GM23248 (cell line): ENCODE data around the gene CFL2. TPM values are rescaled to one million over a fixed set of nuclear protein-coding genes. Genes with fewer than 3 reads are reported as not detected.
"Not testable (repeated sequence)": the region's sequence is repeated elsewhere in the genome, so short reads cannot be mapped to it uniquely, and the experiment has no call there.

Source experiments
- DNase-seq: peaks from one replicate; pipeline ENCODE4 v3.0.0-alpha.2; 2015
- H2AFZ ChIP-seq: fragments of 200-600 bp; sonication (generic); 2 replicates; pipeline ENCODE4 v1.6.1; 2016; ENCODE audit warnings: antibody characterized with exemption
- H3F3A ChIP-seq: fragments of 200-600 bp; sonication (generic); 2 replicates; pipeline ENCODE4 v1.6.1; 2016; ENCODE audit warnings: mild to moderate bottlenecking, antibody characterized with exemption, mixed run types; ENCODE audit not compliant: insufficient read depth
- H3K27ac ChIP-seq: fragments of 200-600 bp; sonication (generic); 2 replicates; pipeline ENCODE4 v1.5.1; 2016; ENCODE audit warnings: mild to moderate bottlenecking
- H3K27me3 ChIP-seq: fragments of 200-600 bp; sonication (generic); replicated peaks from 2 replicates; pipeline ENCODE4 v1.6.1; 2016; ENCODE audit warnings: mild to moderate bottlenecking; ENCODE audit not compliant: insufficient read depth
- H3K36me3 ChIP-seq: fragments of 200-600 bp; sonication (generic); 2 replicates; pipeline ENCODE4 v1.6.1; 2016; ENCODE audit warnings: low read depth, mild to moderate bottlenecking
- H3K4me1 ChIP-seq: fragments of 200-600 bp; sonication (generic); 2 replicates; pipeline ENCODE4 v1.6.1; 2016; ENCODE audit warnings: mild to moderate bottlenecking; ENCODE audit not compliant: insufficient read depth
- H3K4me2 ChIP-seq: fragments of 200-600 bp; sonication (generic); one replicate; pipeline ENCODE4 v1.6.1; 2016; ENCODE audit warnings: mild to moderate bottlenecking; ENCODE audit not compliant: unreplicated experiment
- H3K4me3 ChIP-seq: fragments of 200-600 bp; sonication (generic); 2 replicates; pipeline ENCODE4 v1.5.1; 2016; ENCODE audit warnings: mild to moderate bottlenecking
- H3K79me2 ChIP-seq: fragments of 200-600 bp; sonication (generic); 2 replicates; pipeline ENCODE4 v1.6.1; 2016; ENCODE audit warnings: mild to moderate bottlenecking; ENCODE audit not compliant: insufficient read depth
- H3K9ac ChIP-seq: fragments of 200-600 bp; sonication (generic); 2 replicates; pipeline ENCODE4 v1.6.1; 2016; ENCODE audit warnings: mild to moderate bottlenecking
- H3K9me2 ChIP-seq: fragments of 200-600 bp; sonication (generic); 2 replicates; pipeline ENCODE4 v1.6.1; 2016; ENCODE audit warnings: mixed run types, mild to moderate bottlenecking, moderate library complexity; ENCODE audit not compliant: insufficient read depth
- H3K9me3 ChIP-seq: fragments of 200-600 bp; sonication (generic); one replicate; pipeline ENCODE4 v1.6.1; 2017; ENCODE audit warnings: low read depth
- H4K20me1 ChIP-seq: fragments of 200-600 bp; sonication (generic); 2 replicates; pipeline ENCODE4 v1.6.0; 2016; ENCODE audit not compliant: insufficient read depth
- EZH2 ChIP-seq: fragments of 200-600 bp; sonication (generic); IDR thresholded peaks from 2 replicates; pipeline ENCODE4 v1.6.1; 2018; ENCODE audit warnings: antibody characterized with exemption, mild to moderate bottlenecking; ENCODE audit not compliant: insufficient read depth, poor library complexity, severe bottlenecking
- EZH2phosphoT487 ChIP-seq: fragments of 200-600 bp; sonication (generic); IDR thresholded peaks from 2 replicates; pipeline ENCODE4 v1.6.1; 2018; ENCODE audit warnings: antibody characterized with exemption, moderate library complexity, mild to moderate bottlenecking, low read depth; ENCODE audit not compliant: insufficient read depth
- WGBS, 2 experiments: methylation state at CpG; one replicate each; pipeline ENCODE4 v1.1.6; 2015 to 2017; ENCODE audit warnings: low lambda C conversion rate in 2 of 2, low coverage in 1 of 2; ENCODE audit errors: missing lambda C conversion rate in 2 of 2; 5-methylcytosine and 5-hydroxymethylcytosine counted together
- in situ Hi-C: fragments of 300-500 bp; cut with MboI; formaldehyde crosslinking; loops from 2 replicates; pipeline ENCODE4 v1.15.0; 2020
- polyA plus RNA-seq: library from polyadenylated mRNA; unstranded; fragments of >200 nt; fragmentation: Nextera tagmentation; extraction: Ambion mirVana; gene quantifications from 2 replicates; pipeline ENCODE4 v1.2.1, GENCODE V29; 2016
- total RNA-seq: library from RNA; depleted of rRNA; stranded (reverse); fragments of >200 nt; shearing (Covaris generic); gene quantifications from 2 replicates; pipeline ENCODE4 v1.2.3, GENCODE V29; 2014

CFL2 gene
- total and polyA plus RNA-seq, 2 experiments from 2014 or later: 103 to 183 TPM

GRCh38 chr14:34699873-34700621 lies 14.3 kb downstream of the CFL2 start:
- TF ChIP-seq EZH2 (no peak), EZH2phosphoT487 (no peak)
- peak overlapping the region; percentile 56 for H3K4me3 ChIP-seq

GRCh38 chr14:34694216-34694615 lies 20.2 kb downstream of the CFL2 start:
- H3K27ac ChIP-seq, H4K20me1 ChIP-seq, H3K27me3 ChIP-seq, H3K9ac ChIP-seq, in situ Hi-C loops, H3K36me3 ChIP-seq, H3F3A ChIP-seq, H3K9me2 ChIP-seq, H3K79me2 ChIP-seq, H2AFZ ChIP-seq, DNase-seq, H3K9me3 ChIP-seq, H3K4me1 ChIP-seq, H3K4me2 ChIP-seq, H3K4me3 ChIP-seq: not testable (repeated sequence)
- WGBS, 2 experiments: 96 to 97% methylated on average over 16 of the region's 16 CpGs

More at GRCh38 chr14:34699873-34700621, 14.3 kb downstream of the CFL2 start:
- Histone ChIP-seq H3K4me1 (peaks cover 32% of the 10 kb centered on the region), H3K36me3 (no peaks in the 10 kb centered on the region), H3K27ac (peak overlapping the region; percentile 93), H2AFZ (no peak overlapping the region; the same call in 1 of the 2 replicates), H3K79me2 (no peaks in the 10 kb centered on the region), H3K27me3 (no peaks in the 10 kb centered on the region), H3K9me2 (no peaks in the 10 kb centered on the region), H4K20me1 (no peaks in the 10 kb centered on the region), H3K9me3 (no peaks in the 10 kb centered on the region), H3K4me2 (peak overlapping the region; percentile 87), H3K9ac (peak overlapping the region; percentile 61), H3F3A (peaks cover 39% of the 10 kb centered on the region)
- 0% methylated on average over 4 of the region's 4 CpGs for WGBS, 2 experiments
- peak; percentile 93 for DNase-seq
- in situ Hi-C loops: no loop called here

GRCh38 chr14:34693228-34693939 lies 21.0 kb downstream of the CFL2 start:
- peak; percentile 42 for DNase-seq
- H4K20me1 ChIP-seq: no peaks in the 10 kb centered on the region

GRCh38 chr14:34692898-34693227 lies 21.5 kb downstream of the CFL2 start:
- Histone ChIP-seq H3K79me2 (no peaks in the 10 kb centered on the region), H3K27me3 (no peaks in the 10 kb centered on the region), H3K9me3 (no peaks in the 10 kb centered on the region), H4K20me1 (no peaks in the 10 kb centered on the region), H3K27ac (no peak overlapping the region), H3K36me3 (no peaks in the 10 kb centered on the region), H3K9ac (0 out of 2 replicates have a peak overlapping the region, but pooled peaks have one; percentile 13), H3K4me1 (peaks cover 5% of the 10 kb centered on the region; the same call in 1 of the 2 replicates), H3K9me2 (no peaks in the 10 kb centered on the region), H3F3A (no peaks in the 10 kb centered on the region), H2AFZ (peak overlapping the region; percentile 93), H3K4me3 (peak overlapping the region; percentile 62), H3K4me2 (peak overlapping the region; percentile 43)
- no peak for DNase-seq
- TF ChIP-seq EZH2 (no peak), EZH2phosphoT487 (no peak)
- in situ Hi-C loops: no loop called here
- 42 to 48% methylated on average over 2 of the region's 2 CpGs for WGBS, 2 experiments

More at GRCh38 chr14:34693228-34693939, 21.0 kb downstream of the CFL2 start:
- TF ChIP-seq EZH2phosphoT487: no peak
- no peak for TF ChIP-seq EZH2
- no peaks in the 10 kb centered on the region for H3K9me2 ChIP-seq
- no peaks in the 10 kb centered on the region for H3K79me2 ChIP-seq
- H3K27me3 ChIP-seq: no peaks in the 10 kb centered on the region
- H3K9ac ChIP-seq: peak overlapping the region; percentile 13; the same call in 1 of the 2 replicates
- WGBS, 2 experiments: 27 to 34% methylated on average over 18 of the region's 18 CpGs
- H3K27ac ChIP-seq: no peak overlapping the region
- H3F3A ChIP-seq: 0 out of 2 replicates have a peak, but pooled peaks cover 1% of the 10 kb centered on the region
- in situ Hi-C loops: no loop called here
- no peaks in the 10 kb centered on the region for H3K9me3 ChIP-seq
- H3K4me3 ChIP-seq: peak overlapping the region; percentile 62
- H2AFZ ChIP-seq: peak overlapping the region; percentile 93
- H3K36me3 ChIP-seq: no peaks in the 10 kb centered on the region
- peaks cover 5% of the 10 kb centered on the region; the same call in 1 of the 2 replicates for H3K4me1 ChIP-seq
- peak overlapping the region; percentile 43 for H3K4me2 ChIP-seq
